ENCODE results near the gene HAUS6. TPM values are rescaled to one million over a fixed set of nuclear protein-coding genes. Genes with fewer than 3 reads are reported as not detected.

HAUS6 gene
- total and polyA plus RNA-seq, 2 of the 13 experiments (the other 11 are each of a cell fraction or from before 2014, with no cell fraction given): 9.8 to 31.1 TPM

GRCh38 chr9:19028835-19029451 lies 73.8 kb downstream of the HAUS6 start:
- H2AFZ ChIP-seq (ENCODE audit: low read length): no peak overlapping the region
- WGBS (ENCODE audit: low lambda C conversion rate): 3% methylated on average over 8 of the region's 8 CpGs
- H3K9ac ChIP-seq (ENCODE audit: insufficient read depth, low read depth, low read length): no peak overlapping the region
- CTCF ChIA-PET (ENCODE audit: low intra/inter-chr PET ratio, low total read pairs): interaction anchor here (1.7 kb wide), 1 partner anchor 774 kb away, joined by 13 read pairs; no protein-coding TSS in a partner anchor
- intact Hi-C loops (cut with micrococcal nuclease; ENCODE audit: unreplicated experiment) (loop anchor here (1.0 to 10.0 kb wide), 3 partner anchors 234 to 1217 kb away; no protein-coding TSS in a partner anchor), in situ Hi-C loops (cut with HindIII; ENCODE audit: extremely low pct_ligation_motif_present, low pct_unique_long_range_greater_than_20kb) (loop anchor here (5.0 to 25.0 kb wide), 2 partner anchors 772 to 1217 kb away; no protein-coding TSS in a partner anchor)
- H3K79me2 ChIP-seq (ENCODE audit: insufficient read depth, low read length): no peaks in the 10 kb centered on the region
- no peaks in the 10 kb centered on the region for H3K9me3 ChIP-seq (ENCODE audit: low read length)
- H3K27ac ChIP-seq (ENCODE audit: extremely low read length, insufficient read depth, low read length): no peak overlapping the region
- BruUV-seq (replicated peaks): no TSS peak
- H3K4me1 ChIP-seq (ENCODE audit: insufficient read depth, low read length): no peaks in the 10 kb centered on the region
- POLR2A ChIA-PET: no interaction called here
- no peaks in the 10 kb centered on the region for H3K36me3 ChIP-seq (replicated peaks in 1 of 2; ENCODE audit: control insufficient read depth in 1 of 2, insufficient read depth in 2 of 2, low read length in 2 of 2)
- no peak overlapping the region for H3K4me2 ChIP-seq (ENCODE audit: low read depth, low read length)
- peaks cover 0 to 5% of the 10 kb centered on the region in 2 experiments; a peak in 1 of 5 replicates for H3K27me3 ChIP-seq (ENCODE audit: control insufficient read depth in 1 of 2, insufficient read depth in 2 of 2, low read length in 2 of 2)
- peak; percentile 81 for TF ChIP-seq STAG1 (CRISPR knock-in tag; IDR thresholded peaks at IDR 0.05)
- peak; percentile 61 for TF ChIP-seq SMC3 (IDR thresholded peaks at IDR 0.05; ENCODE audit: low read length)
- TF ChIP-seq, protein P1, sequence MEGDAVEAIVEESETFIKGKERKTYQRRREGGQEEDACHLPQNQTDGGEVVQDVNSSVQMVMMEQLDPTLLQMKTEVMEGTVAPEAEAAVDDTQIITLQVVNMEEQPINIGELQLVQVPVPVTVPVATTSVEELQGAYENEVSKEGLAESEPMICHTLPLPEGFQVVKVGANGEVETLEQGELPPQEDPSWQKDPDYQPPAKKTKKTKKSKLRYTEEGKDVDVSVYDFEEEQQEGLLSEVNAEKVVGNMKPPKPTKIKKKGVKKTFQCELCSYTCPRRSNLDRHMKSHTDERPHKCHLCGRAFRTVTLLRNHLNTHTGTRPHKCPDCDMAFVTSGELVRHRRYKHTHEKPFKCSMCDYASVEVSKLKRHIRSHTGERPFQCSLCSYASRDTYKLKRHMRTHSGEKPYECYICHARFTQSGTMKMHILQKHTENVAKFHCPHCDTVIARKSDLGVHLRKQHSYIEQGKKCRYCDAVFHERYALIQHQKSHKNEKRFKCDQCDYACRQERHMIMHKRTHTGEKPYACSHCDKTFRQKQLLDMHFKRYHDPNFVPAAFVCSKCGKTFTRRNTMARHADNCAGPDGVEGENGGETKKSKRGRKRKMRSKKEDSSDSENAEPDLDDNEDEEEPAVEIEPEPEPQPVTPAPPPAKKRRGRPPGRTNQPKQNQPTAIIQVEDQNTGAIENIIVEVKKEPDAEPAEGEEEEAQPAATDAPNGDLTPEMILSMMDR (CRISPR knock-in tag; IDR thresholded peaks at IDR 0.05): peak; percentile 77
- TF ChIP-seq, protein P2, sequence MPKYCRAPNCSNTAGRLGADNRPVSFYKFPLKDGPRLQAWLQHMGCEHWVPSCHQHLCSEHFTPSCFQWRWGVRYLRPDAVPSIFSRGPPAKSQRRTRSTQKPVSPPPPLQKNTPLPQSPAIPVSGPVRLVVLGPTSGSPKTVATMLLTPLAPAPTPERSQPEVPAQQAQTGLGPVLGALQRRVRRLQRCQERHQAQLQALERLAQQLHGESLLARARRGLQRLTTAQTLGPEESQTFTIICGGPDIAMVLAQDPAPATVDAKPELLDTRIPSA (CRISPR knock-in tag; IDR thresholded peaks at IDR 0.05; ENCODE audit: borderline replicate concordance): no peak
- 0 out of 2 replicates have a peak, but pooled peaks have one; percentile 46 for TF ChIP-seq RAD21 (CRISPR knock-in tag; IDR thresholded peaks at IDR 0.05)
- no peaks in the 10 kb centered on the region for H4K20me1 ChIP-seq (ENCODE audit: insufficient read depth, low read length)
- peak; percentile 79 for FAIRE-seq
- DNase-seq (ENCODE audit: low spot score): peak; percentile 54
- H3K4me3 ChIP-seq (replicated peaks in 1 of 3; ENCODE audit: insufficient read depth in 1 of 3, low read depth in 2 of 3, low read length in 3 of 3): no peak overlapping the region
- peak; percentile 87 for ATAC-seq

Measured in HepG2 (cell line).